Measurements from ENCODE around the gene MAST3.

DNA sequence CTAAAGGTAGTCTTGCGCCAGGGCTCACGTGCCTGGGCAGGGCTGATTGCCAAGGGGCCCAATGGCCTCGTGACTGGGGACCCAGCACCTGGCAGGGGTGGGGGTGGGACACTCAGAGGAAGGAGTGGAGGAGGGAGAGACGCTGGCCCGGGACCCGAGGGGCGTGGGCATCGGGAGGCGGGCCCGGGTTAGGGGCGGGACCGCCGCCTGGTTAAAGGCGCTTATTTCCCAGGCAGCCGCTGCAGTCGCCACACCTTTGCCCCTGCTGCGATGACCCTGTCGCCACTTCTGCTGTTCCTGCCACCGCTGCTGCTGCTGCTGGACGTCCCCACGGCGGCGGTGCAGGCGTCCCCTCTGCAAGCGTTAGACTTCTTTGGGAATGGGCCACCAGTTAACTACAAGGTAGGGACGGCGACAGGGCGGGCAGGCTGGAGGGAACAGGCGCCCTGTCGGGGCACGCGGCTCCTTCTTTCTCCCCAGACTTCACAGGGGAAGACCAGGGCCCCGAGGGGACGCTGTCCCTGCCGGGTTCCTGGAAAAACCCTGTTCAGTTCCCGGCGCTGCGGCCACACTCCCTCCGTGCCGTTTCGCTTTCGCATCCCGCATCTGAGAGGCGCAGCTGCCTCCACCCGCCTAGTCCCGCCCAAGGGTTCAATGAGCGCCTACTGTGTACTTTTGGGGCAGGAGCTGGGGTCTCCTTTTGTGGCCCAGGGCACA, 76.2 kb downstream of the MAST3 start, which contains the start of gene IFI30:
- no peak for TF ChIP-seq ETV6 (CRISPR knock-in tag; IDR thresholded peaks at IDR 0.05)
- TF ChIP-seq MAX (CRISPR knock-in tag; IDR thresholded peaks at IDR 0.05), result peak; percentile 85
- TF ChIP-seq NFYB (CRISPR knock-in tag; conservative IDR thresholded peaks at IDR 0.05; ENCODE audit: low read depth), result no peak
- TF ChIP-seq, protein P1, sequence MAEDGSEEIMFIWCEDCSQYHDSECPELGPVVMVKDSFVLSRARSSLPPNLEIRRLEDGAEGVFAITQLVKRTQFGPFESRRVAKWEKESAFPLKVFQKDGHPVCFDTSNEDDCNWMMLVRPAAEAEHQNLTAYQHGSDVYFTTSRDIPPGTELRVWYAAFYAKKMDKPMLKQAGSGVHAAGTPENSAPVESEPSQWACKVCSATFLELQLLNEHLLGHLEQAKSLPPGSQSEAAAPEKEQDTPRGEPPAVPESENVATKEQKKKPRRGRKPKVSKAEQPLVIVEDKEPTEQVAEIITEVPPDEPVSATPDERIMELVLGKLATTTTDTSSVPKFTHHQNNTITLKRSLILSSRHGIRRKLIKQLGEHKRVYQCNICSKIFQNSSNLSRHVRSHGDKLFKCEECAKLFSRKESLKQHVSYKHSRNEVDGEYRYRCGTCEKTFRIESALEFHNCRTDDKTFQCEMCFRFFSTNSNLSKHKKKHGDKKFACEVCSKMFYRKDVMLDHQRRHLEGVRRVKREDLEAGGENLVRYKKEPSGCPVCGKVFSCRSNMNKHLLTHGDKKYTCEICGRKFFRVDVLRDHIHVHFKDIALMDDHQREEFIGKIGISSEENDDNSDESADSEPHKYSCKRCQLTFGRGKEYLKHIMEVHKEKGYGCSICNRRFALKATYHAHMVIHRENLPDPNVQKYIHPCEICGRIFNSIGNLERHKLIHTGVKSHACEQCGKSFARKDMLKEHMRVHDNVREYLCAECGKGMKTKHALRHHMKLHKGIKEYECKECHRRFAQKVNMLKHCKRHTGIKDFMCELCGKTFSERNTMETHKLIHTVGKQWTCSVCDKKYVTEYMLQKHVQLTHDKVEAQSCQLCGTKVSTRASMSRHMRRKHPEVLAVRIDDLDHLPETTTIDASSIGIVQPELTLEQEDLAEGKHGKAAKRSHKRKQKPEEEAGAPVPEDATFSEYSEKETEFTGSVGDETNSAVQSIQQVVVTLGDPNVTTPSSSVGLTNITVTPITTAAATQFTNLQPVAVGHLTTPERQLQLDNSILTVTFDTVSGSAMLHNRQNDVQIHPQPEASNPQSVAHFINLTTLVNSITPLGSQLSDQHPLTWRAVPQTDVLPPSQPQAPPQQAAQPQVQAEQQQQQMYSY (CRISPR knock-in tag; IDR thresholded peaks at IDR 0.05), result no peak
- TF ChIP-seq, protein P2, sequence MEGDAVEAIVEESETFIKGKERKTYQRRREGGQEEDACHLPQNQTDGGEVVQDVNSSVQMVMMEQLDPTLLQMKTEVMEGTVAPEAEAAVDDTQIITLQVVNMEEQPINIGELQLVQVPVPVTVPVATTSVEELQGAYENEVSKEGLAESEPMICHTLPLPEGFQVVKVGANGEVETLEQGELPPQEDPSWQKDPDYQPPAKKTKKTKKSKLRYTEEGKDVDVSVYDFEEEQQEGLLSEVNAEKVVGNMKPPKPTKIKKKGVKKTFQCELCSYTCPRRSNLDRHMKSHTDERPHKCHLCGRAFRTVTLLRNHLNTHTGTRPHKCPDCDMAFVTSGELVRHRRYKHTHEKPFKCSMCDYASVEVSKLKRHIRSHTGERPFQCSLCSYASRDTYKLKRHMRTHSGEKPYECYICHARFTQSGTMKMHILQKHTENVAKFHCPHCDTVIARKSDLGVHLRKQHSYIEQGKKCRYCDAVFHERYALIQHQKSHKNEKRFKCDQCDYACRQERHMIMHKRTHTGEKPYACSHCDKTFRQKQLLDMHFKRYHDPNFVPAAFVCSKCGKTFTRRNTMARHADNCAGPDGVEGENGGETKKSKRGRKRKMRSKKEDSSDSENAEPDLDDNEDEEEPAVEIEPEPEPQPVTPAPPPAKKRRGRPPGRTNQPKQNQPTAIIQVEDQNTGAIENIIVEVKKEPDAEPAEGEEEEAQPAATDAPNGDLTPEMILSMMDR (IDR thresholded peaks at IDR 0.05), result no peak
- no peak for TF ChIP-seq RELA (CRISPR knock-in tag; IDR thresholded peaks at IDR 0.05; ENCODE audit: borderline replicate concordance)
- TF ChIP-seq FOXJ3 (CRISPR knock-in tag; IDR thresholded peaks at IDR 0.05; ENCODE audit: borderline replicate concordance), result no peak

Measured in WTC11 (cell line).